Astrocyte (in vitro differentiated cells and primary cell): ENCODE data around the gene SNIP1. TPM values are rescaled to one million over a fixed set of nuclear protein-coding genes. Genes with fewer than 3 reads are reported as not detected.

Source experiments
- DNase-seq: peaks from one replicate; pipeline ENCODE4 v3.0.0-alpha.2; 2010; ENCODE audit warnings: low read depth
- FAIRE-seq: peaks from 2 replicates; lab custom pipeline; 2011; peaks lifted over from hg19 to GRCh38; lab: Jason Lieb, UNC
- H2AFZ ChIP-seq: 2 replicates; pipeline ENCODE4 v1.6.0; 2012; ENCODE audit warnings: low read depth, low read length, inconsistent platforms
- H3K27ac ChIP-seq: 2 replicates; pipeline ENCODE4 v1.5.1; 2011; ENCODE audit warnings: low read depth, low read length, inconsistent platforms
- H3K27me3 ChIP-seq: 2 replicates; pipeline ENCODE4 v1.6.0; 2011; ENCODE audit warnings: low read length, inconsistent platforms; ENCODE audit not compliant: insufficient read depth
- H3K36me3 ChIP-seq: 2 replicates; pipeline ENCODE4 v1.5.1; 2011; ENCODE audit warnings: low read length, inconsistent platforms; ENCODE audit not compliant: insufficient read depth
- H3K4me1 ChIP-seq: 2 replicates; pipeline ENCODE4 v1.5.1; 2011; ENCODE audit warnings: low read length, inconsistent platforms; ENCODE audit not compliant: insufficient read depth
- H3K4me2 ChIP-seq: 2 replicates; pipeline ENCODE4 v1.6.0; 2012; ENCODE audit warnings: low read length, inconsistent platforms
- H3K4me3 ChIP-seq: 2 replicates; pipeline ENCODE4 v1.5.1; 2011; ENCODE audit warnings: low read depth, mild to moderate bottlenecking, low read length, inconsistent platforms; ENCODE audit not compliant: insufficient read depth
- H3K79me2 ChIP-seq: 2 replicates; pipeline ENCODE4 v1.6.0; 2012; ENCODE audit warnings: mild to moderate bottlenecking, low read length, inconsistent platforms; ENCODE audit not compliant: insufficient read depth
- H3K9ac ChIP-seq: 2 replicates; pipeline ENCODE4 v1.6.0; 2012; ENCODE audit warnings: mild to moderate bottlenecking, low read length, inconsistent platforms
- H3K9me3 ChIP-seq: 2 replicates; pipeline ENCODE4 v1.5.1; 2012; ENCODE audit warnings: low read depth, mild to moderate bottlenecking, low read length, inconsistent platforms; ENCODE audit not compliant: insufficient read depth
- H4K20me1 ChIP-seq: 2 replicates; pipeline ENCODE4 v1.6.0; 2012; ENCODE audit warnings: low read length, inconsistent platforms; ENCODE audit not compliant: insufficient read depth
- H3K27ac Mint-ChIP-seq: one replicate; pipeline ENCODE4 v1.8.0; 2021; ENCODE audit warnings: mild to moderate bottlenecking, mixed read lengths; ENCODE audit not compliant: unreplicated experiment
- H3K27me3 Mint-ChIP-seq: one replicate; pipeline ENCODE4 v1.8.0; 2021; ENCODE audit warnings: low read depth, mixed read lengths; ENCODE audit not compliant: unreplicated experiment
- H3K36me3 Mint-ChIP-seq: one replicate; pipeline ENCODE4 v1.8.0; 2021; ENCODE audit warnings: low read depth, mixed read lengths; ENCODE audit not compliant: unreplicated experiment
- H3K4me1 Mint-ChIP-seq: one replicate; pipeline ENCODE4 v1.8.0; 2021; ENCODE audit warnings: low read depth, mixed read lengths; ENCODE audit not compliant: unreplicated experiment
- H3K4me3 Mint-ChIP-seq: one replicate; pipeline ENCODE4 v1.8.0; 2021; ENCODE audit warnings: mild to moderate bottlenecking, moderate library complexity, mixed read lengths; ENCODE audit not compliant: unreplicated experiment
- H3K9me3 Mint-ChIP-seq: one replicate; pipeline ENCODE4 v1.8.0; 2021; ENCODE audit warnings: mild to moderate bottlenecking, mixed read lengths; ENCODE audit not compliant: unreplicated experiment
- CTCF ChIP-seq: IDR thresholded peaks from 2 replicates; pipeline ENCODE4 v1.5.1; 2011; ENCODE audit warnings: low read depth, mild to moderate bottlenecking, inconsistent platforms, low read length, moderate library complexity; ENCODE audit not compliant: insufficient read depth
- EZH2 ChIP-seq: IDR thresholded peaks from 2 replicates; pipeline ENCODE4 v1.6.1; 2012; ENCODE audit warnings: mild to moderate bottlenecking, low read length, inconsistent platforms; ENCODE audit not compliant: insufficient read depth
- total RNA-seq: library from RNA; stranded (reverse); gene quantifications from 2 replicates; pipeline ENCODE4 v1.2.1, GENCODE V29; 2021

The SNIP1 gene
- total RNA-seq, 1 donor from 2014 or later, result 17.4 TPM

GRCh38 chr1:37517569-37517968 lies 36.5 kb downstream of the SNIP1 start:
- H4K20me1 ChIP-seq, result peaks cover 13% of the 10 kb centered on the region
- Mint-ChIP-seq H3K4me3 (no peak overlapping the region), H3K27me3 (no peaks in the 10 kb centered on the region), H3K27ac (no peak overlapping the region), H3K4me1 (peaks cover 5% of the 10 kb centered on the region), H3K36me3 (peaks cover 2% of the 10 kb centered on the region), H3K9me3 (no peaks in the 10 kb centered on the region)
- H3K9ac ChIP-seq, result no peak overlapping the region
- H3K4me2 ChIP-seq, result no peak overlapping the region
- no peak overlapping the region for H3K4me3 ChIP-seq
- peaks cover 16% of the 10 kb centered on the region for H3K79me2 ChIP-seq
- H2AFZ ChIP-seq, result no peak overlapping the region
- no peaks in the 10 kb centered on the region for H3K27me3 ChIP-seq
- FAIRE-seq (no peak), DNase-seq (no peak)
- no peak overlapping the region for H3K27ac ChIP-seq
- H3K9me3 ChIP-seq, result no peaks in the 10 kb centered on the region
- peaks cover 13% of the 10 kb centered on the region for H3K4me1 ChIP-seq
- peaks cover 1% of the 10 kb centered on the region for H3K36me3 ChIP-seq
- TF ChIP-seq CTCF (no peak), EZH2 (no peak)

GRCh38 chr1:37515185-37516034 lies 38.7 kb downstream of the SNIP1 start:
- Mint-ChIP-seq H3K9me3 (no peaks in the 10 kb centered on the region), H3K36me3 (peaks cover 2% of the 10 kb centered on the region), H3K27me3 (no peaks in the 10 kb centered on the region), H3K27ac (peak overlapping the region; percentile 99), H3K4me3 (peak overlapping the region; percentile 91), H3K4me1 (peaks cover 8% of the 10 kb centered on the region)
- H3K36me3 ChIP-seq, result peaks cover 17% of the 10 kb centered on the region
- no peaks in the 10 kb centered on the region for H3K9me3 ChIP-seq
- H3K4me2 ChIP-seq, result peak overlapping the region; percentile 91
- H4K20me1 ChIP-seq, result peaks cover 14% of the 10 kb centered on the region
- H3K9ac ChIP-seq, result peak overlapping the region; percentile 92
- peaks cover 33% of the 10 kb centered on the region for H3K79me2 ChIP-seq
- DNase-seq (no peak), FAIRE-seq (no peak)
- H3K4me3 ChIP-seq, result peak overlapping the region; percentile 85
- H3K4me1 ChIP-seq, result peaks cover 13% of the 10 kb centered on the region
- H3K27me3 ChIP-seq, result no peaks in the 10 kb centered on the region
- H2AFZ ChIP-seq, result peak overlapping the region; percentile 98
- TF ChIP-seq EZH2 (no peak), CTCF (no peak)
- H3K27ac ChIP-seq, result peak overlapping the region; percentile 92
